Measurements from ENCODE around the gene CYP2U1. TPM values are rescaled to one million over a fixed set of nuclear protein-coding genes. Genes with fewer than 3 reads are reported as not detected.
"Not testable (repeated sequence)": the region's sequence is repeated elsewhere in the genome, so short reads cannot be mapped to it uniquely, and the experiment has no call there.

The CYP2U1 gene
- total and polyA plus RNA-seq, 2 of the 8 experiments (the other 6 are each of a cell fraction or from before 2014, with no cell fraction given) = 3.1 to 5.0 TPM

- H3K18ac ChIP-seq (ENCODE audit: extremely low read depth, low read length) = not testable (repeated sequence)
- 84% methylated on average over 3 of the region's 3 CpGs; no CpG with 5 or more reads in 1 of the 2 experiments for WGBS, 2 experiments (ENCODE audit: extremely low coverage in 1 of 2, insufficient coverage in 1 of 2, insufficient read length in 1 of 2, insufficient replicate concordance in 2 of 2, low coverage in 1 of 2, low lambda C conversion rate in 2 of 2, missing lambda C conversion rate in 1 of 2)
These were observed 26.3 kb upstream of the CYP2U1 start for GRCh38 chr4:107905082-107905481.

More at GRCh38 chr4:107905082-107905481, 26.3 kb upstream of the CYP2U1 start:
- H3K4me1 ChIP-seq (replicated peaks in 1 of 4; ENCODE audit: control insufficient read depth in 3 of 4, insufficient read depth in 4 of 4, low read length in 3 of 4) = peaks cover 0 to 15% (median 0%) of the 10 kb centered on the region in 4 experiments; a peak in 2 of 7 replicates
- H3K4me3 ChIP-seq (ENCODE audit: extremely low read depth in 1 of 4, insufficient read depth in 2 of 4, low read depth in 3 of 4, low read length in 4 of 4); H4K8ac ChIP-seq (ENCODE audit: extremely low read depth, insufficient read depth, low read length); H3K79me2 ChIP-seq (ENCODE audit: control insufficient read depth in 1 of 2, insufficient read depth in 2 of 2, low read length in 2 of 2); H2BK15ac ChIP-seq (ENCODE audit: low read length); POLR2A ChIA-PET (ENCODE audit: partially characterized antibody); H3K36me3 ChIP-seq (ENCODE audit: control insufficient read depth in 2 of 4, insufficient read depth in 4 of 4, low read length in 3 of 4); H2AFZ ChIP-seq (ENCODE audit: low read length); H2AK5ac ChIP-seq (ENCODE audit: low read depth, low read length); H3K9ac ChIP-seq (replicated peaks in 1 of 4; ENCODE audit: extremely low read depth in 1 of 4, low read depth in 3 of 4, low read length in 3 of 4); H3K14ac ChIP-seq (ENCODE audit: insufficient read length); H2BK5ac ChIP-seq (ENCODE audit: low read depth, low read length); DNase-seq (ENCODE audit: low read depth in 1 of 2, low spot score in 2 of 2); H2BK12ac ChIP-seq (ENCODE audit: low read depth, low read length); H2BK120ac ChIP-seq (replicated peaks; ENCODE audit: low read depth, low read length); H3K4me2 ChIP-seq (ENCODE audit: insufficient read depth in 1 of 2, low read depth in 2 of 2, low read length in 2 of 2); H3K56ac ChIP-seq (replicated peaks; ENCODE audit: insufficient read length, low read depth, low read length); H4K20me1 ChIP-seq (replicated peaks in 1 of 2; ENCODE audit: control insufficient read depth in 1 of 2, insufficient read depth in 2 of 2, low read length in 2 of 2); H3K23ac ChIP-seq (ENCODE audit: insufficient read length); H3K9me3 ChIP-seq (ENCODE audit: insufficient read depth in 2 of 2, low read depth in 1 of 2, low read length in 1 of 2); H3K79me1 ChIP-seq (ENCODE audit: low read depth, low read length); H4K5ac ChIP-seq (ENCODE audit: insufficient read length, low read depth, low read length); H4K91ac ChIP-seq (replicated peaks; ENCODE audit: insufficient read length, low read length); FAIRE-seq; H3K27me3 ChIP-seq (replicated peaks in 1 of 4; ENCODE audit: control insufficient read depth in 3 of 4, extremely low read depth in 1 of 4, insufficient read depth in 3 of 4, low read length in 3 of 4); H3K4ac ChIP-seq (replicated peaks; ENCODE audit: insufficient read length, low read depth, low read length); H3K23me2 ChIP-seq (ENCODE audit: low read depth, low read length); H3K27ac ChIP-seq (ENCODE audit: low read depth, low read length); H2BK20ac ChIP-seq (ENCODE audit: low read length): not testable (repeated sequence)
- CTCF ChIA-PET (ENCODE audit: partially characterized antibody) = interaction anchor here (0.6 to 0.9 kb wide), 2 partner anchors 142 to 168 kb away, joined by 4 read pairs; no protein-coding TSS in a partner anchor

Data from H1 (cell line).